HG03432 (cell line): ENCODE measurements around the gene RNF32.

Source experiments
- ATAC-seq: cut with Tn5 transposase; IDR thresholded peaks from one replicate; pipeline ENCODE4 v1.9.1; 2021; ENCODE audit warnings: mild to moderate bottlenecking, moderate library complexity; ENCODE audit not compliant: unreplicated experiment

The RNF32 gene

DNA sequence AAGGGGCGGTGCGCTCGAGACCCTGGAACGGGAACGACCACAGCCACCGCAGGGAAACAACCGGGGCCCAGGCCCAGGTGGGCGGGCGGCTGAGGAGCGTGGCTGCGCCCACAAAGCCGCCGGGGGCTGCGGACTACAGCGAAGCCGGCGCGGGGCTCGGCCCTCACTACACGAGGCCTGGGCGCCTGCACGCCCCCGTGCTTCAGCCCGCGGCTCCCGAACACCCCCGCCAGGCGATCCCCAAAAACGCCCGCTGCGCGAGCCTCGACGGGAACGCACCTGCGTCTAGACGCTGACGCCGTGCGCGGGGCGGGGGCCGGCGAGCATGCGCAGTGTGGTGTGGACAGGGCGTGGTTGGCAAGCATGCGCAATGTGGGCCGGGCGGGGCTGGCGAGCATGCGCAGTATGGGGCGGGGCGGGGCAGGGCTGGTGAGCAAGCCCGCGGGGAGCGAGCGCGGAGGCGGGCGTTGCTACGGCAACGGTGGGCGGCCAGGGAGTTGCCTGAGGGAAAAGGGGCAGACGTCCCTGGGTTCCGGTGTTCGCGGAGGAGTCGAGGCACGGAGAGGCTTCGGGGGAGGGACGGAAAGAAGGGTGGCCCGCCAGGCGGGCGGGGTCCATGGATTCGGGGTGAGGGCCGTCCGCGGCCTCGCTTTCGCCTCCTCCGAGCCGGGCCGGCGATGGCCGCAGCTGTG is at the start of gene RNF32:
TSS of gene RNF32 (plus strand) at position 518 of the 692 bp plus-strand sequence. CDS start 3,104 bp downstream, outside the sequence.
- ATAC-seq = peak; percentile 90

GRCh38 chr7:156592155-156592884 is 48.3 kb upstream of the RNF32 start:
- no peak for ATAC-seq

GRCh38 chr7:156594283-156595080 is 46.1 kb upstream of the RNF32 start:
- no peak for ATAC-seq

- ATAC-seq = no peak
These were observed 40.1 kb upstream of the RNF32 start for GRCh38 chr7:156600496-156600895.

- ATAC-seq = no peak
These were observed 38.3 kb upstream of the RNF32 start for GRCh38 chr7:156602283-156602682.

DNA sequence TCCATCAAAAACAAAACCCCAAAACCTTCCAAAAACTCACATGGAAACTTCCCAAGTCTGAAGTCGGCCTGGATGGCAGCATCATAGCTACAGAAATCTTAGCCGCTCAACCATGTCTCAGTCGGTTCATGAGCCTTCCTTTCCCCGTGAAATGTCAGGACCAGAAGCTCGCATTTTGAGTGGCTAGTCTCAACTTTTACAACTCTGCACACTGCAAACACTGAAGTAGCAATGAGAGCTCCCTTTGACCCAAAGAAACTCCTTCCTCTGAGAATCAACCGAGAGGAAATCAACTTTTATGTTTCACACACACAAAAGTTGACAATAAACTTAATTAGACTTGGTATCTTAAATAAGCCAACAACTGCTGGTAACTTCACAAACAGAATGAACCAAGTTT is 37.6 kb upstream of the RNF32 start:
- no peak for ATAC-seq

GRCh38 chr7:156603629-156604028 is 36.9 kb upstream of the RNF32 start:
- ATAC-seq = no peak

GRCh38 chr7:156604311-156604710 is 36.3 kb upstream of the RNF32 start:
- no peak for ATAC-seq

GRCh38 chr7:156604836-156605695 is 35.5 kb upstream of the RNF32 start:
- ATAC-seq = no peak

DNA sequence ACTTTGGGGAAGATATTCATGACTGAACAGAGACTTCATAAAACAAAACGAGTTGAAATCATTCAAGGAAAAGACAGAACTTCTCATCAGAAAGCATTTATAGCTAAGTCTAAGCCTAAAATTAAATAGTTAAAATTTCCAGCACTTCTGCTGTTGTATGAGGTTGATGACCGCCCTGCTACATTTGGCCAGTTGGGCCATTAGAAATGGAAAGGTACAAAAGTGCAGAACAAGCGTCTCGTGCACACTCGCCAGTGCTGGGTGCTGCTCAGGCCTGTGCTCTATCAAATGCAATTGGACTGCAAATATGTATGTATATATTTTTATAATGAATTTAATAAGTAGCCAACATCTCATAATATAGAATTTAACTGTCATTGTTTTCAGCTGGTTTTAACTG is 34.4 kb upstream of the RNF32 start:
- no peak for ATAC-seq

GRCh38 chr7:156606691-156607331 is 33.8 kb upstream of the RNF32 start:
- ATAC-seq = no peak

GRCh38 chr7:156607332-156608172 is 33.0 kb upstream of the RNF32 start:
- ATAC-seq = no peak

DNA sequence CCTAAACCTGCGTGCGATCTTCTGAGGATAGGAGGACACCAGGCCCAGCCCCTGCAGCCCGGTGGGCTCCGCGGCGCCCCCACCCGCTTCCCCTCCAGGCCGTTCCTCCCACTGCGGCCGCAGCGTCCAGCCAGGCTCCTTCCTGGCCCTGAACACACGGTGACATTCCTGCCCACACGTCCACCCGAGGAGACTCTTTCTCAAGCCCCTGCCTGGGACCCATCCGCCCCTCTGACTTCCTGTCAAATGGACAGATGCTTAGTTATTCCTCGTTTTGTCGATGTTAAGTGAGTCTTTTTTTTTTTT is 32.4 kb upstream of the RNF32 start:
- ATAC-seq = no peak

- no peak for ATAC-seq
These were observed 31.3 kb upstream of the RNF32 start for GRCh38 chr7:156609010-156609877.

DNA sequence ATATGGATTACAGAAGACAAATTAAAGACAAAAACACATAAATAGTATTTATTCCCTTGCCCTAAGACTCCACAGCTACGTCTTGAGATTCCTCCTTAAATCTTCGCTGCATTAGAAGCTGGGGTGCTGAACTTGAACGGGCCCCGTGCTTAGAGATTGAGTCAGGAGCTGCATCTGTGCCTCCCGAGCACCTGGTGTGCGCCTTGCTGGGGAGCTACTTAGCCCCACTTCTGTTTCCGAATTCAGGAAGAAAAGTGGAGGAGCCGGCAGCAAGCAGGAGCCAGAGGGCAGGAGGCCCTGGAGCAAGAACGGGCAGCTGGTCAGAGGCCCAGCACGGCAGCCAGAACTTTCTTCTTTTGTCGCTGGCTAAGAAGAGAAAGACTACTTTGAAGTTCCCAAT is 30.4 kb upstream of the RNF32 start:
- ATAC-seq = no peak

DNA sequence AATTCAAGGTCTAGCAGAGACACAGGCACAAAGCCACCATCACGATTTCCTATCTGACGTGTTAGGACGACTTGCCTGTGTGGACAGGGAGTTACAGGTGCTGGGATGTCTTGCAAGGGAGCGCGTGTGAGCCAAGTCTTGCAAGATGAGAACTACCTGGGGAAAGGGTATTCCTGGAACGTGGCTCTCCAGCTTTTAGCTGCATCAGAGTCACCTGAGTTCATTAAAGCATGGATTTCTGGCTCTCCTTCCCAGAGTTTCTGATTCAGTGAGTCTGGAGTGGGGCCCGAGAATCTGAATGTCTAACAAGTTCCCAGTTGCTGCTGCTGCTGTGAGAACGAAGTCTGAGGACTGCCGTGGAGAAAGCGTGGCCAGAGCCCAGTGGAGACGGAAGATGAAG is 30.0 kb upstream of the RNF32 start:
- no peak for ATAC-seq

DNA sequence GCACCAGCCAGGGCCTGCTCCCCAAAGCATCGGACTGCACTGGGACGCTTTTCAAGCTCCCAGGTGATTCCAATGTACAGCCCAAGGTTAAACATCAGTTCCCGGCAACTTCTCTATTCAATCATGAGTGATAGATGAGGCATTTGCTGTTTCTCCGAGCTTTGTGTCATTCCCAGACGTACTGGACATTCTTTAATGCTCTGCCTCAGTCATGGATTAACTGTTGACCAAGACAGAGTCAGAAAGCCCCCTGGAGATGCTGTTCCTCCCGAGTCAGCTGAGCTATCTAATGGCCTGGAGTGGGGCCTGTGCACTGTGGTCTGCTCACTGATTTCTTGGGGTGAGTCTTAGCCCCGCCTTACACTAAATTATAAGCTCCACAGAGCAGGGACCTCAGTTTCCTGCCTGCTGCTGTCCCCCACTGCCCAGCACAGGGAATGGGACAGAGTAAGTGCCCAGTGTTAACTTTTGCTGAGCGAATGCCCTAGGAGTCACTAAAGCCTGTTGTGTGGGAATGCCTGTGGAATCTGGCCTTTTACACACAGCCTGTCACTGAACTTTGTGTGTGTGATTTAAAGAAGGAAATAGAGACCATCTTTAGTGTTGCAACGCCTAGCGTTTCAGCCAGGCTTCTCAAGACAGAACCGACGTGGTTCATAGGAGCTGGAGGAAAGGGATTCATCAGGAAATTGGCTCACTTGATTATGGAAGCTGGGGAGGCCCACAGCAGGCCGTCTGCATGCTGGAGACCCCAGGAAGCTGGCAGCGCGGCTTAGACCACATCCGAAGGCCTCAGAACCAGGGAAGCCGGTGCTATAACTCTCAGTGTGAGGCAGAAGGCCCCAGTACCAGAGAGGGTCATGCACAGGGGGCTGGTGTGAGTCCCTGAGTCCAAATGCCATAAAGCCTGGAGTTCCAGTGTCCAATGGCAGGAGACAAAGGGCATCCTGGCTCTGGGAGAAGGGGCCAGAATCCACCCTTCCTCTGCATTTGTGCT is 29.3 kb upstream of the RNF32 start:
- ATAC-seq = no peak
